HG02870 (cell line): ENCODE measurements around the gene CHD6.

Experiments used
- ATAC-seq: cut with Tn5 transposase; IDR thresholded peaks from one replicate; pipeline ENCODE4 v1.9.1; 2021; ENCODE audit warnings: mild to moderate bottlenecking, moderate library complexity; ENCODE audit not compliant: unreplicated experiment

The CHD6 gene, protein sequence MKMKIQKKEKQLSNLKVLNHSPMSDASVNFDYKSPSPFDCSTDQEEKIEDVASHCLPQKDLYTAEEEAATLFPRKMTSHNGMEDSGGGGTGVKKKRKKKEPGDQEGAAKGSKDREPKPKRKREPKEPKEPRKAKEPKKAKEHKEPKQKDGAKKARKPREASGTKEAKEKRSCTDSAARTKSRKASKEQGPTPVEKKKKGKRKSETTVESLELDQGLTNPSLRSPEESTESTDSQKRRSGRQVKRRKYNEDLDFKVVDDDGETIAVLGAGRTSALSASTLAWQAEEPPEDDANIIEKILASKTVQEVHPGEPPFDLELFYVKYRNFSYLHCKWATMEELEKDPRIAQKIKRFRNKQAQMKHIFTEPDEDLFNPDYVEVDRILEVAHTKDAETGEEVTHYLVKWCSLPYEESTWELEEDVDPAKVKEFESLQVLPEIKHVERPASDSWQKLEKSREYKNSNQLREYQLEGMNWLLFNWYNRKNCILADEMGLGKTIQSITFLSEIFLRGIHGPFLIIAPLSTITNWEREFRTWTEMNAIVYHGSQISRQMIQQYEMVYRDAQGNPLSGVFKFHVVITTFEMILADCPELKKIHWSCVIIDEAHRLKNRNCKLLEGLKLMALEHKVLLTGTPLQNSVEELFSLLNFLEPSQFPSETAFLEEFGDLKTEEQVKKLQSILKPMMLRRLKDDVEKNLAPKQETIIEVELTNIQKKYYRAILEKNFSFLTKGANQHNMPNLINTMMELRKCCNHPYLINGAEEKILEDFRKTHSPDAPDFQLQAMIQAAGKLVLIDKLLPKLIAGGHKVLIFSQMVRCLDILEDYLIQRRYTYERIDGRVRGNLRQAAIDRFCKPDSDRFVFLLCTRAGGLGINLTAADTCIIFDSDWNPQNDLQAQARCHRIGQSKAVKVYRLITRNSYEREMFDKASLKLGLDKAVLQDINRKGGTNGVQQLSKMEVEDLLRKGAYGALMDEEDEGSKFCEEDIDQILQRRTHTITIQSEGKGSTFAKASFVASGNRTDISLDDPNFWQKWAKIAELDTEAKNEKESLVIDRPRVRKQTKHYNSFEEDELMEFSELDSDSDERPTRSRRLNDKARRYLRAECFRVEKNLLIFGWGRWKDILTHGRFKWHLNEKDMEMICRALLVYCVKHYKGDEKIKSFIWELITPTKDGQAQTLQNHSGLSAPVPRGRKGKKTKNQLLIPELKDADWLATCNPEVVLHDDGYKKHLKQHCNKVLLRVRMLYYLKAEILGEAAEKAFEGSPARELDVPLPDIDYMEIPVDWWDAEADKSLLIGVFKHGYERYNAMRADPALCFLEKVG (N-terminal part only)

DNA sequence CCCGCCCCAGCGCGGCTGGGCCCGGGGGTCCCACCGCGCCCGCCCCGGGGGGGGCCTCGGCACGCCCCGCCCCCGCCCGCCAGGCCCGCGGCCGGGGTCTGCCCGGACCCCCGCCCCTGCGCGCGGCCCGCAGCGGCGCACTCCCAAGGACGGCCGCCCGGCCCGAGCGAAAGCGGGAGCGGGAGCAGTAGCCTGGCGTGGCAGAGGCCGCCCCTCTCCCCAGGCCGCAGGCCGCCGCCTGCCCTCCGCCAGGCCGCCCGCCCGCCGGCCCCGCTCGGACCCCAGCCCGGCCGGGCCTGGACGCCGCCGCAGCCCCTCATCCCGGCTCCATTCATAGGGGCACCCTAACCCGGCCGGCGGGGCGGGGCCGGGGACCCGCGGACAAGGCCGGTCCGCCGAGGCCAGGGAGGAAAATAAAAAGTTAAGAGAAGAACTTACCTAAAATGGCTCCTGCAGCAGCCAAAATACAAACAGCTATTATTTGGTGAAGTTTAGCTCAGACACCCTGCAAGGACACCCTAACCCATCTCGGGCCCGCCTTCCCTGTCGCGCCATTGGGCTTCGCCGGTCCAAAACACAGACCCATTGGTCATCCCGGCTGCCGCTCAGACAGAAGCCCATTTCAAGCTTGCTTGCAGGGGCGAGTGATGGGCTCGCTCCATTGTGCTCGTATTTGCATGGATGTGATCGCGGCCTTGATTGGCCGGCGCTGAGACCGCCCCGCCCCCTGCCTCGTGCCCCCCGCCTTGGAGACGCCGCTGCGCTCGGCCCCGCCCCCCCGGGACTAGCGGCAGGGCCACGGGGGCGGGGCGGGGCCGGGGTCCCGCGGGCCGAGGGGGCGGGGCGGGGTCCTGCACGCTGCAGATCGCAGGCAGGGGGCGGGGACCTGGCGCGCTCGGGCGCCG is at the start of gene CHD6:
TSS of gene CHD6 (minus strand) at position 476 of the 905 bp plus-strand sequence. CDS start 67,040 bp downstream, outside the sequence.
- ATAC-seq = peak; percentile 99

DNA sequence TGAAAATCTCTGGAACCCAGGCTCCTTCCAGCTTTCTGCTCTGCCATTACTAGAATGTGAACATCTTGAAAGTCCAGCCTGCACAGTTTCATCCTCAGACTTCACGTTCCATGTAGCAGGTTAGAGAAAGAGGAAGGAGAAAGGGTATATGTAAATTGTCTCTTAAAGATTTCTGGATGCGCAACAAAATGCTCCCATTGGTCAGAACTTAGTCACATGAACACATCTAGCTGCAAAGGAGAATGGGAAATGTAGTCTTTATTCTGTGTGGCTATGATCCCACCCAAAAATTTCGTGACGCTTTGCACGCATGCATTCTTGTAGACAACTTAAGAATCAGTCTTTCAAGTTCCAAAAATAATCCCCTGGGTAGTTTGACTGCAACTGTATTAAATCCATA is 46.4 kb upstream of the CHD6 start:
- no peak for ATAC-seq

DNA sequence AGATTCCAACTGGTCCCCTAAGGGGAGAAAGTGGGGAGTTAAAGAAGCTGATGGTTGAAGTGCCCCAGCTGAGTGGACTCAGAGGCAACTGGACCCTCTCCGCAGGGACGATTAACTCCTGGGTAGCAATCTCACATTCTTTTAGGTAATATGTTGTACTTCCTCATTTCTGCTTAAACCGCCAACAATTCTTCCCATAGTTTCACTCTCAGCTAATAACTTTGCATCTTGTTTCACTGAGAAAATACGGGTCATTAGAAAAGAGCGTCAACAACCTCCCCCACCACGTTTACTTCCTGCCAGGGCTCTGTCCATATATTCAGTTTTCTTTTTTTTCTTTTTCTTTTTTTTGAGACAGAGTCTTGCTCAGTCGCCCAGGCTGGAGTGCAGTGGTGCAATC is 39.5 kb upstream of the CHD6 start:
- no peak for ATAC-seq

DNA sequence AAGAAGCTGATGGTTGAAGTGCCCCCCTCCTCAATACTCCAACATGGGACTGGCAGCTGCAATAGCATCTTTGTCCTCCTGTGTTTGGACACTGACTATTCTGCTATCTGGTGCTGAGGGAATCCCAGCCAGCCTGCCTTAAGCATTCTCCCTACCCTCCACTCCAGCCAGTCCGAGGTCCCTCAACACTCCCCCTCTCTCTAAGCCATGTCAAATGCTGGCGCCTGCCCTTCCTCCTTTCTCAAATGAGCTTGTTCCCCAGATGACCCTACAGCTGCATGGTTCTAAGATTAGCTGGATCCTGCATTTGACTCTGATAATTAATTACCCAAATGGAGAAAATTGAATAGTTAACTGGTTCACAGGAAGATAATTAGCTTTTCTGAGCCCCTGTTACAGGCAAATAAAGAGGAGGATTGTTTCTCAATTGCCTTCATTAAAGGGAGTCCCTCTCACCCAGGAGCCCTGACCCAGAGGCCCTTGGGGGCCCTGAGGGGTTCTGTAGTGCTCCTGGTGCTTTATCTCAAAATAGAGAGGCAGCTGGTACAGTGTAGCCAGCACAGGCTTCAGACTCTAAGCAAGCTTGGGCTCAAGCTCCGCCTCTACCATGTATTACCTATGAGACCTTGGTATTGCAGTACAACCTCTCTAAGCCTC is 37.9 kb upstream of the CHD6 start:
- no peak for ATAC-seq

DNA sequence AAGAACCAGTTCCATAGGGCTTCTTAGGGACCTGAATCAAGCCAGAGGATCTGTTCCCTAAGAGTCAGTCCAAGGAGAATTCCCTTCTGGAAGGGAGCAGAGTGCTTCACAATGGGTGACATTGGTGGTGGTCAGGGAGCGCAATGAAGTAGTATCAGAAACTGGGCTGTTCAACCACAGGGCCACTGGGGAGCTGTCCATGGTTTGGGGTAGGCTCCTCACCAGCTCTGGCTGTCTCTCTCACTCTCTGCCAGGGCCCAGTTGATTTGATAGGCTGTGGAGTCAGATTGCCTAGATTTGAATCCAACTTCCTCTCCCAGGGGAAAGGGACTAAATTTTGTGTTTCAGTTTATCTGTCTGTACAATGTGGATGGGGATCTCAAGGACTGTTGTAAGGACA is 36.7 kb upstream of the CHD6 start:
- ATAC-seq = no peak

DNA sequence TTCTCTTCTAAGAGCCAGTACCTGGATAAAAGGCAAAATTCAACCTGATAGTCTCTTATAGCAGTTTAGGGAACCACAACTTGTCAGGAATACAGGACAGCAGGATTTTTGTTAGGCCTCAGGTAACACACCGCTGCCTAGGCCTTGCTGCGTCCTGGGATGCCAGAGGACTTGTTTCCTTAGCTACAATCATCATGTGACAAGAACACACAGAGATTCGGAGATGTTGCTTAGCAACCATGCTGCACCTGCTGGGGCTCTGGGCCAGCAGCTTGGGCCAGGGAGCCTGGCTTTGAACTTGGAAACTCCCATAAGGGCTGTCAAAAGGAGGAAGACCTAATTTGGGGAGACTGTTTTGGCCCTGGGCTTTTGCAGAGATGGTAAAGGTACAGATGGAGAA is 36.1 kb upstream of the CHD6 start:
- ATAC-seq = no peak

DNA sequence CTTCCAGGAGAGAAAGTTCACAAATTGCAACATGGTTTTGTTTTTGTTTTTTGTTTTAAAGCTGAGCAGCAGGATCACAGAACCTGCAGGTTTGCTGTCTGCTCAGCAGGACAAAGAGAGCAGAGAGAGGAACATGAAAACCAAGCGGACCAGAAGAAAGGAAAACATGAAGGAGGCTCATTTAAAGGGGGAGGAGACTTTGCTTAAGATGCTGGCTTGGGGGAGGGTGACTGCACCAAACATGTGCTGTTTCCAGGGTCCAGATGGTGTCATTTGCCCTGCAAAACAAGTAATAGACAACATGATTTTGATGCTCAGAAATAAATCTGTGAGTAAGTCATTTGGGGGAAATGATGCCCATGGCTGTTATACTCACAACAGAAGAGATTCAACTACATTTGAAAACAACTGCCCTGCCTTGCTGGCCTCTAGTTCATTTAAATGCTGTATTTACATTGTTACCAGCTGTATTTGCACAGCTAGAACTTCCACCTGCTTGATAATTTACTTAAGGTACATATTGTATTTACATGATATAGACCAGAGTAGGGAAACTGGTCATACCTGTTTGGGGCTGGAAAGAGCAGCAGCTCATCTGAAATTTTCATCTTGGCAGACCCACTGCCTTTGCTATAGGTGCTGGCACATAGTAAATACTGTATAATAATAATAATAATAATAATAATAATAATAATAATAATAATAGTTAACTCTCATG is 32.2 kb upstream of the CHD6 start:
- no peak for ATAC-seq

DNA sequence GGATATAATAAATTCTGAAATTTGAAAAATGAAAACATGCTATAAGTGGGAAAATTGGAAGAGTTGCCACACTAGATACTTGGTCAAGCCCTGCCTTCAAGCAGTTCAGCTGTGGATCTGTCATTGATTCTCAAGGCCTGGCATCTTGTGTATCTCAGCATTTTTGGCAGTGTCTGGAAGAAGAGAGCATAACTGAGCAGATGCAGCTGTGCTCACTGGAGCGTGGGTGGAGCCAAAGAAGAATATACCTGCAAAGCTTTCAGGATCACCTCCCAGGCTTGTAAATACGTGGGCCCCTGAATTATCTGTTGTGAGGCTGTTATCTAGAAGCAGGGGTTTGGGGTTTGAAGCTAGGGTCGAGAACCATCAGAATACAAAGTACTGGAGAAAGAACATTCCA is 31.3 kb upstream of the CHD6 start:
- ATAC-seq = no peak

DNA sequence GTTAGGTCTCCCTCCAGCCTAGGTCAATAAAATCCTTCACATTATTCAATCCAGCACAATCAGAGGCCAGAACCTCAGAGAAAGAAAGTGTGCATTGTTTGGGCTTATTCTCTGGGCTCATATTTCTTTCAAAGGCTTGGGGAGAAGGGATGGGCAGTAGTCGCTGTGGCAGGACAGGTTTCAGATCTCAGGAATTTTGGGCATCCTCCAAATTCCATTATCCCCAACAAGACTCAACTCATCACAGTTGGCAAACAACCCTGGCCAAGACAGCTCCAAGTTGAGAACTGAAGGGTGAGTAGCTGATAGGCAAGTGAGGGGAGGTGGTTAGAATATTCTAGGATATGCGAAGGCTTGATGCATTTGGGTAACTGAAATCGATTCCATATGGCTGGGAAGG is 27.2 kb upstream of the CHD6 start:
- no peak for ATAC-seq

DNA sequence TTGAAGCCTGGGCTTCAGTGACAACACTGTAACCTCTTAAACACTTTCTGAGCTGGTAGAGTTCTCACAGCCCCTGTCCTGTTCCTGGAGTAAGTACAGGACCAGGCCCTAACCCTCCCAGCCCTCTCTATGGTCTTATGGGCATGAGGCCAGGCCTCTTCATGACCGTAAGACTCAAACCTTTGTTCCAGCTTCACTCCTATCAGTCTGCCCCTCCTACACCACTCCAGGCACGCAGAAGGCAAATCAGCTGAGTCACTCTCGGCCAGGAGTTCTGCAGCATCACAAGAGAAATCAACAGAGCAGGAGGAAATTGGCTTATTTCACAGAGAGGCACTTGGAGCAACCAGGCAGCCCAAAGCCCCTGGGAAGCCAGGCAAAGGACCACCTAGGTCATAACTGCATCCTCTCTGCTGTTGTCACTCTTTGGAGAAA is 25.3 kb upstream of the CHD6 start:
- no peak for ATAC-seq

DNA sequence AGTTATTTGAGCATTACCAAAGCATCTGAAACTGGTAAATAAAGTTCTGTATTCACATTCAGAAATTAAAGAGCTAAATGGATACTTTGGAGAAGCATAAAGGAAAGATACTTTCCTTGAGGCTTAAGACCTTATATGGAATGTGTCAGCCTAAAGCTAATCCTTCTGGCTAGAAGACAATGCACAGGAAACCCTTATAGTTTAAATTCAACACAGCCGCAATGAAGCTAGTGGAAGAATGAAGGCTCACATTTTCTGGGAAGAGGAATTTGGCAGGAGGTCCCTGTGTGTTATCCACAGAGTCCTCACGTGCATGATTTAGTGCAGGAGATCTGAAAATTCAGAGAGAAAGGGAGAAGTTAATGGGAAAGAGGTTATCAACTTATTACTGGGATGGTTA is 21.5 kb upstream of the CHD6 start:
- no peak for ATAC-seq

DNA sequence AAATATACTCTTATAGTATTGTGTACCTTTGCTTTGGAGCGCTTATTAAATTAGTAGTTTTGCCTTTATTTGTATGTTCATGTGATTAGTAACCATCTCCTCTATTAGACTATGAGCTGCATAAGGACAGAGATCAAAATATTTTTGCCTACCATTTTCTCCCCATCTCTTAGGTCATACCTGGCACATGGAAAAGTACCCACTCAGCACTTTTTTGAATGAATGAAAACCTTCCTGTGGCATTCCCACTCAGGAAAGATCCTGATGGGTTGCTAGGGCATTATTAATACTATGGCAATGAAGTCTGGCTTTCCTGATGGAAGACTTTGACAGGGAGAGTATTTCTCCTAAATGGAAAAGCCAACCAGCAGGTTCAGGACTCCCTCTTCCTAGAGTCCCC is 20.3 kb upstream of the CHD6 start:
- no peak for ATAC-seq

DNA sequence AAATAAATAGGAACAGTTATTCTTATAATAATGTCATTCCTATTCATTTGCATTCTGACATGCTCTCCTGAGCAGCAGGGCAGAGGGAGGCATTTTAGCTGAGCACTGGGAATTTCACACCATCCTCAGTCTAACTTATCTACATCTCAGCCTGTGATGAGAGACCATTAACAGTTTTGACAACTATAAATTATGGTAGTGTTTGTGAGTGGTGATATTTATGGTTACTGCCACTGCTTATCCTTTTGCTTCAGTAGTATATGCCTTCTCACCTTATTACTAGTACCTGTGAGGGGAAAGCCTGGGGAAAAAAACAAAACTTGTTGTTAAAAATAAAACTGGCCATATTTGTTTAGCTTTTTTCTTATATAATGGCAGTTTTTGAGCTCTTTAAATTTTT is 17.0 kb upstream of the CHD6 start:
- ATAC-seq = no peak

DNA sequence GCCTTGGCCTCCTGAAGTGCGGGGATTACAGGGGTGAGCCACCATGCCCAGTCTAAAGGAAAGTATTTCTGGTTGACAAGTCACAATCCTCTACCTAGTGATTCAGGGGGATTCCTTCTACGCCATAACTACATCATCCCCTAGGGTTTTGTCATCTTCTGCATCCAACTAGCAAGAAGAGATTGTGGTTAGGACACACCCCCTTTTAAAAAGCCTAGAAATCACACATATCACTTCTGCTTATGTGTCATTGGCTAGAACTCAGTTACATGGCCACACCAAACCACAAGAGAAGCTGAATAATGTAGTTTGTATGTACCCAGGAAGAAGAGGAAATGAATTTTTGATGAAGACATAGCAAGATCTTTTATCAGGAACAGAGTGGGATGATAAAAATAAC is 14.7 kb upstream of the CHD6 start:
- ATAC-seq = no peak

DNA sequence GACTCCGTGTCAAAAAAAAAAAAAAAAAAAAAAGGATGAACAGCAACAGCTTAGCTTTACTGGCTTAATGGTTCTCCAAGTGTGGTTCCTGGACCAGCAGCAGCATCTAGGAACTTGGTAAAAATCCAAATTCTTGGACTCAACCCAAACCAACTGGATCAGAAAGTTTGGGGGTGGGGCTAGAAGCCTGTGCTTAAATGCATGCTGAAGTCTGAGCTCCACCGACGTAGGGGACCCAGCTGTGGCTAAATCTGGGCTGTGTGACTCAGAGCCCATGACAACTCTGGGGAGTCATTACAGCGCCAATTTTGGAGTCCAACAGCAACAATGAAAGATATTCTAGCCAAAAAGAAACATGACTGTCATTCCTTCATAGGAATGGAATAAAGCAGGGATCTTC is 13.6 kb upstream of the CHD6 start:
- no peak for ATAC-seq

DNA sequence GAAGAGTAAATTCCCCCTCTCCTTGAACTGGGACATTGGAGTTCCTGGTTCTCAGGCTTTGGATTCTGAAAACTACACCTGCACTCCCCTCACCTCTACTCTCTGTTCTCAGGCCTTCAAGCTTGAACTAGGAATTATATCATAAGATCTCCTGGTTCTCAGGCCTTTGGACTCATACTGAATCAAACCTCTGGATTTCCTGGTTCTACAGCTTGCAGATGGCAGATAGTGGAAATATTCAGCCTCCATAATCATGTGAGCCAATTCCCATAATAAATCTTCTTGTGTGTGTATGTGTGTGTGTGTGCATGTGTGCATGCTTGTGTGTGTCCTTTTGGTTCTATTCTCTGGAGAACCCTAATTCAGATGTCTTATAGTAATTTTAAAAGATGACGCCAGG is 12.7 kb upstream of the CHD6 start:
- ATAC-seq = no peak

DNA sequence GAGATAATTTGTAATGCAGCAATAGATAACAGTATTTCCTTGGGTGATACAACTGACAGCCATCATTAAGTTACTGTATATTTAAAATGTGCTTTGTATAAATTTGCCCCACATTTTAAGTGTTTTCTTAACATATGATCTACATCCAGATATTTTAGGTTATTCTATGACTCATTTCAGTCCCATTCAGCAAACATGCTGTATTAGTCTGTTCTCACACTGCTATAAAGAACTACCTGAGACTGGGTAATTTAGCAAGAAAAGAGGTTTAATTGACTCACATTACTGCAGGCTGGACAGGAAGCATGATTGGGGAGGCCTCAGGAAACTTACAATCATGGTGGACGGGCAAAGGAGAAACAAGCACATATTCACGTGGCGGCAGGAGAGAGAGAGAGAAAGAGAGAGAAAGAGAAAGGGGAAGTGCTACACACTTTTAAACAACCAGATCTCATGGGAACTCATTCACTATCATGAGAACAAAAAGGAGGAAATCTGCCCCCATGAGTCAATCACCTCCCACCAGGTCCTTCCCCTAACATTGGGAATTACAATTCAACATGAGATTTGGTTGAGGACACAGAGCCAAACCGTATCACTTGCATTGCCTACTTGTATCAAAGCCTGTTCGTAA is 9.6 kb upstream of the CHD6 start:
- no peak for ATAC-seq

DNA sequence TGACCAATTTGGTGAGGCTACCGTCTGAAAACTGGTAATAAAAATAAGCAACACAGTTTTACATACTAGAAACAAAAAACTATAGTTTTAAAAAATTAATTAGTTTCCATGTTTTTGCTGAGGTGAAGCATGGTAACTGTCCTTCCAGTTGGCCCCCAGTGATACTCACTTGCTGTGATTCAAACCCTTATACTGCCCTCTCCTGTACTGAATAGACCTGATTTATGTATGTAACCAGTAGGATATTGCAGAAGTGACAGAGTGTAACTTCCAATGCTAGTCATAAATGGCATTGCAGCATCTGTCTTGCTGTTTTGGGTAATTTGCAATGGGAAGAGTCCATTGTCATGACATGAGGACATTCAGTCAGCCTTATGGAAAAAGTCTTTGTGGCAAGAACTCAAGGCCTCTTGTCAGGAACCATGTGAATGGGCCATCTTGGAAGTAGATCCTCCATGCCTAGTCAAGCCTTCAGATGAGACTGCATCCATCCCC is 8.9 kb upstream of the CHD6 start:
- no peak for ATAC-seq
